Activated naive CD4-positive, alpha-beta T cell treated with Interleukin-2 at 50 U/mL for 16 hours (primary cell): ENCODE data around the gene METAP1D.
"Not testable (repeated sequence)": the region's sequence is repeated elsewhere in the genome, so short reads cannot be mapped to it uniquely, and the experiment has no call there.

Source experiments
- DNase-seq: peaks from one replicate; pipeline ENCODE4 v3.0.0-alpha.2; 2020

Gene METAP1D

DNA sequence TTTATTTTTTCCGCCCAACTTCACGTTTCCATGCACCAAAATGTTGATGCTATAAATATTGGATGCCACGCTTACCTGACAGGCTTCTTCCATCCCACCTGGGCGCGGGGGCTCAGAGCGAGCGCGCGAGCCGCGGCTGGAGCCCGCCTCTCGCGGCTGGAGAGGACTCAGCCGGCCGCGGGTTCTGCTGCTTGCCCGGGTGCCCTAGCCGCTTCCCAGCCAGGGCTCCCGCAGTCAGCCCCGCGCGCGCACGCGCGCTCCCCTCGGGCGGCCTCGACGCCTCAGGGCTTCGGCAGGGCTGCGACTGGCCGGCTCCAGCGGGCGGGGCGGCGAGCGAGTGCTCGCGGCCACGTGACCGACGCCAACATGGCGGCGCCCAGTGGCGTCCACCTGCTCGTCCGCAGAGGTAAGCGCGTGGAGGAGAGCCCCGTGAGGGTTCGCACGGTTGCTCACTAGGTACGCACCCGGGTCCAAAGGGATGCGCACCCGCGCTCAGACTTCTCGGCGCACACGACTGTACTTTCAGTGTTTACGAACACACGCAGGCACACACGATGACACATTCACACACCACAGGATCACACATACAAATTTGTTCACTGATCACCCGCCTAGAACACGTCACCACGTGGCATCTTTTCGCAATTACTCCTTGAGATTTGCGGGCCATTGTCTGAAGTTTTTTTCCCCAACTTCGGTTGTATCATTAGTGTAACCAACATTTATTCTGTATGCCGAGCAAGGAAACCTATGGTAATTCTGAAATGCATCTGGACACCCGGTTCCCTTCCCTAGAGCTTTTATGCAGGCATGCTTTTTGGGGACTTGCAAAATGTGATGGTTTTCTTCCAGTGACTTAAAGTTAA lies at the start of gene METAP1D:
TSS of gene METAP1D (plus strand) at position 350 of the 866 bp plus-strand sequence. CDS start at position 367, 17 bp downstream.
- DNase-seq = peak; percentile 90

DNA sequence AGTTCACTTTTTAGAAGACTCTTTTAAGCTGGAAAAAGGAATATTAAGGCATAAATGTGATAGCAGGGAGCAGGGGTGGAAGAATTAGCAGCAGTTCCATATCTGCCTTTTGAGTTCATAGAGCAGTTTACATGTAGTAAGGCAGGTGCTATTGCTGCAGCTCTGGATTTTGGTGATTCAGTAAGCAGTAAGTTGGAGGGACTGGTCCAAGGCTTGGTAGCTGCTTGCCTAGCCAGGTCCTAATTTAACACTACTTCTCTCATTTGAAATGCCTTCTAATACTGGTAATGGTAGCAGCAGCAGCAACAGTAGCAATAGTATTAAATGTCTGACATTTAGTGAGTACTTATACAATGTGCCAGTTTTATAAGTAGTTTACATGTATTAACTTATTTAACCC lies 47.5 kb upstream of the METAP1D start:
- DNase-seq = no peak

DNA sequence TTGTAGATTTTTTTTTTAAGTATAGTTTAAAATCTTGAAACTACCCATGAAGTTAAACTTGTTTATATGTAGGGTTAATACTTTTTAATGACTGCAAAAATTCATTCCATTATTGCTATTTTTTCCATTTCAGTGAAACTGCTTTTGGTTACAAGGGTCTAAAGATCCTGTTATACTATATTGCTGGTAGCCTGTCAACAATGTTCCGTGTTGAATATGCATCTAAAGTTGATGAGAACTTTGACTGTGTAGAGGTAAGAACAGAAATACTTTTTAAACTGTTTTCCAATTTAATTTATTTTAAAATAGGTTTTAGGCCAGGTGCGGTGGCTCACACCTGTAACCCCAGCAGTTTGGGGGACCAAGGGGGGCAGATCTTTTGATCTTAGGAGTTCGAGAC lies 47.0 kb upstream of the METAP1D start:
- no peak for DNase-seq

DNA sequence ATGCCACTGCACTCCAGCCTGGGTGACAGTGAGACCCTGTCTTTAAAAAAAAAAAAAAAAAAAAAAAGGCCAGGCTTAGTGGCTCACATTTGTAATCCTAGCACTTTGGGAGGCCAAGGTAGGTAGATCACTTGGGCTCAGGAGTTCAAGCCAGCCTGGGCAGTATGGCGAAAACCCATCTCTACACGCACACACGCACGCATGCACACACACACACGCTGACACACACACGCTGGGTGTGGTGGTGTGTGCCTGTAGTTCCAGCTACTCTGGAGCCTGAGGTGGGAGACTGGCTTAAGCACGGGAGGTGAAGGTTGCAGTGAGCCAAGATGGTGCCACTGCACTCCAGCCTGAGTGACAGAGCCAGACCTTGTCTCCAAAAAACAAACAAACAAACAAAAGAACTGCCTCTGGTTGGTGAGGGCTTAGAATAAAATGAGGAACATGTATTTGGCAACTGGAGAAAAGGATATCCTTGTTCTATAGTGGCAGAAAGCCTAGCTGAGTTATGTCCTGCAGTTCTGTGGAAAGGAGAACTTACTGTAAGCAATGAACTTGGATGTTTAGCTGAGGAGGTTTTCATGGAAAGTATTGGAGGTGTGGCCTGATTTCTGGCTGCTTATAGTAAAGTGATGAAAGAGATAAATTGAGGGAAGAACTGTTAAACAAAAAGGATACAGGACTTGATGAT lies 43.5 kb upstream of the METAP1D start:
- DNase-seq = no peak

DNA sequence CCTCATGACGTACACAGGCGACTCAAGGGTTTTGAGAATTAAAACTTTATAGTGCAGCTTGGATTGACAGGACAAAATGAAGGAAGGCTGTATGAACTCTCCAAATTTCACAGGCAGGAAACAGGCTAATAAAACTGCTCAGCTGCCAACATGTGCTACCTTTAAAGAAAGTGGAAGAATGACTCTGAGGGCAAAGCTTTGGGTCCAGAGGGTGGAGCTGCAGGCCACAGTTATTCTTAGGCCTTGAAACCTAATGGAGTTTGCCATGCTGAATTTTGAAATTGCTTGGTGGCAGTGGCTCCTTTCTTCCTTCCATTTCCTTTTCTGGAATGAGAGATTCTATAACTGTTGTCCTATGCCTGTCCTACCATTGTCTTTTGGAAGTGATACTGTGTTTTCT lies 42.7 kb upstream of the METAP1D start:
- DNase-seq = no peak

DNA sequence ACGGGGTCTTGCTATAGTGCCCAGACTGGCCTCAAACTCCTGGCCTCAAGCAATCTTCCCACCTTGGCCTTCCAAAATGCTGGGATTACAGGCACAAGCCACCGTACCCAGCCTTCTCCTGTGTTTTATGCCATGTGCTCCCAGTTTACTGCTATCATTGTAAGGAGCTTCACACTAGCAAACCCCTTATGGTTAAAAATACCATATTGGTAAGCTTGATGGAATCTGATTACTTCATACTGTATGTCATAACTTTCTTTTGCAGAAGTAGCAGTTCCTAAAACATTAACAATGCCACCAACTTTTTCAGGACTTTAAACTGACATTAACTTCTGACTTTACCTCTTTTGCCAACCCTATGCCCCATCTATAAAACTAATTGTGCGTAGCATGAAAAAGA lies 41.3 kb upstream of the METAP1D start:
- no peak for DNase-seq

DNA sequence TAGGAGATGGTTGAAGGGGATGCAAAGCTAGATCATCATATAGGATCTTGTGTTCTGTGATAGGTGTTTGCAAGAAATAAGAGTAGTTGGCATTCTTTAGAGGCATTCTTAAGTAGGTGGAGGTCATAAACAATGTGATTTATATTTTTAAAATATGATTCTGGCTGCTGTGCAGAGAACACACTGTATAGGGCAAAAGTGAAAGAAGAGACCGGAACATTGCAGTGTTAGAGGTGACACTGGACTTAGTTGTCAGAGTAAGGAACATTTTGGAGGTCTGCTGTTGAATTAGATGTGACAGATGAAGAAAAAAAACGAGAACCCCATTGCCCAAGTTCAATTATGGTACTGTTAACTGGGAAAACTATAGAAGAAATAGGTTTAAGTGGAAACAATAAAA lies 39.8 kb upstream of the METAP1D start:
- no peak for DNase-seq

DNA sequence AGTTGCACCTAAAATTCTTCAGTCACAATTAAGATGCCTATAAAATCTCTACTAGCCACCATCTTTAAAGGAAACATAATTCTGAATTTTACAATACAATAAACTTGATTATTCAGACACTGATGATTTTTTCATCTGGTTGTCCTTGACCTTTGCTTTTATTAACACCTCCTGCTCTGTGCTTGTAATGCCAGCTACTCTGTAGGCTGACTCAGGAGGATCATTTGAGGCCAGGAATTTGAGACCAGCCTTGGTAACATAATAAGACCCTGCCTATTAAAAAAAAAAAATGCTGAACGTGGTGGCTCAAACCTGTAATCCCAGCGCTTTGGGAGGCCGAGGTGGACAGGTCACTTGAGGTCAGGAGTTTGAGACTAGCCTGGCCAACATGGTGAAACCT lies 39.2 kb upstream of the METAP1D start:
- DNase-seq = no peak

DNA sequence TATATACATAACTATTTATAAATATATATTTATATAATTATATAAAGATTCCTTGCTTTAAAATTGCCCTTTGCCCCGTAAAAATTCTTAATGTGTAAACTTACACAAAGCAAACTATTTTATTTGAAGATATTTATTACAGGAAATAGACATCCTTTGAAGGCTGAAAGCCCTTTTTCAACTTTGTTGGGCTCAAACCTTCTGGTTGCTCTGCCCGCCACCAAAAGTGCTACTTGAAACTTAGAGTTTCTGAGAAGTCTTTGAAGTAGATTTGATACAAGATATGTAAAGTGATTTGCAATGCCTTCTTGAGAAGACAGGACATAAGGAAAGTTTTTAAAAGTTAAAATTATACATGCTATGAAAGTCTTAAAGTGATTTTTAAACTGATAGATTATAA lies 36.6 kb upstream of the METAP1D start:
- no peak for DNase-seq

DNA sequence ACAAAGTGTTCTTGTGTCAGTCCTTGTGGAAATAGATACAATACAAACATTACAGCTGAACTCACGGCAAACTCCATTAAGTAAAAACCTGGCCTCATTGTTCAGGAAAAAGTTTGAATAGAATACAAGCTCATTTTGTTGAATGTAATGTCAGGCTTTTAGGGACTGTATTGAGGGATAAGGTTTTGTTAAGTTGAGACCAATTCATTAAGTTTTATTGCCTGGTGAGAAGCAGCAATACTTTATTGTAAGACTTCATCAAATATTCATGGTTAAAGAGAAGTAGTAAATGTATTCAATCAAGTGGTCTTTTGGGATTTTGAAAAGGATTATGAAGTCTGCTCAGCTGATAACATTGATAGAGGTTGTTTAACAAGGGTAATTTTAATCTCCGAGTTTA lies 35.4 kb upstream of the METAP1D start:
- DNase-seq = no peak

DNA sequence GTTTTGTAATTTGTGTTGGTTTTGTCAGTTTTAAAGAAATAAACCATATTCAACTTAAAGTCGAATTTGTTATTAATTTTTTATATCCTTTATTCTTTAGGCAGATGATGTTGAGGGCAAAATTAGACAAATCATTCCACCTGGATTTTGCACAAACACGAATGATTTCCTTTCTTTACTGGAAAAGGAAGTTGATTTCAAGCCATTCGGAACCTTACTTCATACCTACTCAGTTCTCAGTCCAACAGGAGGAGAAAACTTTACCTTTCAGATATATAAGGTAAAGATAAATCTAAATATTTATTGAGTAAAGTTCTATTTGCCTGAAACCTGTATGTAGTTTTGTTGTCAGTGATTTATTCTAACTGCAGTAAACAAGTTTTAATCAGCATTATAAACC lies 34.5 kb upstream of the METAP1D start:
- no peak for DNase-seq

DNA sequence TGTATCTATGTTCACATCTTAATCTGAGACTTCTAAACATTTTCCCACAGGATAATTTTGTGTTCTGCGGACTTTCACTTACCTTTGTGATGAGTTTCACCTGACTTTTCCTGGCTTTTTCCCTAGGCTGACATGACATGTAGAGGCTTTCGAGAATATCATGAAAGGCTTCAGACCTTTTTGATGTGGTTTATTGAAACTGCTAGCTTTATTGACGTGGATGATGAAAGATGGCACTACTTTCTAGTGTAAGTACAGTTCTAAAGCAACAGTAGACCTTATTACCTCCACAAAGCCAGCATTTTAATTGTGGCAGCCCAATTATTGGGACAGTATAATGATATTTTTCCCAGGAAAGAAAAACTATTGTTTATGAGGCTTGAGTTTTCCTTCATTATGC lies 34.1 kb upstream of the METAP1D start:
- no peak for DNase-seq

DNA sequence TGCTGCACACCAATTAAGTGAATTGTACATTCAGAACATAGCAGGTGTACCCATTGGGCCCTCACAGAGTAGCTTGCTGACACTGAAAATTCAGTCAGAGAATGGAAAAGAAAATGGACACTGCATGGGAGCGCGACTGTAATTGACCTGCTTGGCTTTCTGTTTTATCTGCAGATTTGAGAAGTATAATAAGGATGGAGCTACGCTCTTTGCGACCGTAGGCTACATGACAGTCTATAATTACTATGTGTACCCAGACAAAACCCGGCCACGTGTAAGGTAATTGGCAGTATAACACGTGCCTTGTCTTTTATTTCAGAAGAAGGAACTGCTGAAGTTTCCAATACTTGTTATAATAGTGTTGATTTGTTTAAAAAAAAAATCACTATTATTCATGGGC lies 33.5 kb upstream of the METAP1D start:
- DNase-seq = no peak

DNA sequence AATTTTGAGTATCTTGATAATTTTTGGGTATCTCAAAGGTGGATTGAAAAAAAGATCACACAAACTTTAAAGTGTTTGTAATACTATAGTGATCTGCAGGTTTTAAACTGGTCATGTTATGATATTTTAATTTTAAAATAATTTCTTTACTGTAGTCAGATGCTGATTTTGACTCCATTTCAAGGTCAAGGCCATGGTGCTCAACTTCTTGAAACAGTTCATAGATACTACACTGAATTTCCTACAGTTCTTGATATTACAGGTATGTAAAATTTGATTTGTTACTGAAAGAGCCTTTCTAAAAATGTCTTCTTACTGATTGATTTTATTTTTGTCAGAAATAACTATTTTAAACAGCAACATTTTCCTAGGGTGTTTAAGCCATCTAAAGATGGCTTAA lies 33.1 kb upstream of the METAP1D start:
- no peak for DNase-seq

DNA sequence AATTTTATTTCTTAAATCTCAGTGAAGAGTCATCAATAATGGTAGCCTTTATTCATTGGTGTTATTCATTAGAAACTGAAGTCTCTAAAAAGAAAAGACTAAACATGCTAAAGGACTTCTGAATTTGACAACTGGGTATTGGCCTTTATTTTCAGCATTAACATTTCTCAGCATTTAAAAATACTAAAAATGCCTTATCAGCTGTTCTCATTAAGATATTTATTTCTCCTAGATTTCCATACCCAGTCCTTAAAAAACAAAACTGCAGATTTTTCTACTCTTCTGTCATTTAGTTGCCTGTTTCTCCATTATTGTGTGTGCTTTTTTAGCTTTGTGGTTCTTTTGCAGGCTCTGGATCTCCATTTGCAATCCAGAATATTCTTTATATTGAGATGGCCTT lies 31.2 kb upstream of the METAP1D start:
- no peak for DNase-seq

DNA sequence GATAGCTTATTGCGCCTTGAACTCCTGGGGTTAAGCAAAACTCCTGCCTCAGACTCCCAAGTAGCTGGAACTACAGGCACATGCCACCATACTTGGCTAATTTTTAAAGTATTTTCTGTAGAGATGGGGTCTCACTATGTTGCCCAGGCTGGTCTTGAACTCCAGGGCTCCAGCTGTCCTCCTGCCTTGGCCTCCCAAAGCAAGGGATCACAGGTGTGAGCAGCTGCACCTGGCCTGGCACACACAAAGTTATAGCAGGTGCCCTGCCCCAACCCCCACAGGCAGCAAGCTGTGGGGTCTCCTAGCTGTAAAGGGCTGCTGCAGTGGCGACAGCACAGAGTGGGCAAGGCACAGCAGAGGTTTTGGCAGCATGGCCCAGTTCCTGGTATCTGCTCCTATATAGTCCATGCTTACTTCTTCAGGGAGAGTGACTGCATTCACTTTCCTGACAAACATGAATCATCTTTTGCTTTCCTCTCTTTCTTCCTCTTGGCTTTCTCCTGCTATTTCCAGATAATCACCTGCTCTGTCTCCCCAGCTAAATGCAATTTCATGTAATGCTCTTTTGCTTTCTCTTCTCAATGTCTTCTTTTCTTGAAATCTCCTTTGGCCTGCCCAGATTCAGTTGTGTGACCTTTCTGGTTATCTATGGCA lies 27.3 kb upstream of the METAP1D start:
- no peak for DNase-seq

DNA sequence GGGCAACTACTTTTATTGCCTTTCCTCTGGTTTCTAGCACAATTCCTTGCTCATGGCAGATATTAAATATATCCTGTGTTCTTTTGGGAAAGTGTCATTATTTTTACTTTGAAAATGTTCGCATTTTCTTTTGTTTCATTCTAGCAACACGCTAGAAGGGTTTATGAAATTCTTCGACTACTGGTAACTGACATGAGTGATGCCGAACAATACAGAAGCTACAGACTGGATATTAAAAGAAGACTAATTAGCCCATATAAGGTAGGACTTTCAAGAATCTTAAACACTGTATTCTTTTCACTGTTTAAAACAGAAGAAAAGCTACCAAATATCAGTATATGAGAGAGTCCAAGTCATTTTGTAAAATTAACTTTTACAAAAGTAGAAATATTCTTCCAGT lies 20.6 kb upstream of the METAP1D start:
- DNase-seq = no peak

DNA sequence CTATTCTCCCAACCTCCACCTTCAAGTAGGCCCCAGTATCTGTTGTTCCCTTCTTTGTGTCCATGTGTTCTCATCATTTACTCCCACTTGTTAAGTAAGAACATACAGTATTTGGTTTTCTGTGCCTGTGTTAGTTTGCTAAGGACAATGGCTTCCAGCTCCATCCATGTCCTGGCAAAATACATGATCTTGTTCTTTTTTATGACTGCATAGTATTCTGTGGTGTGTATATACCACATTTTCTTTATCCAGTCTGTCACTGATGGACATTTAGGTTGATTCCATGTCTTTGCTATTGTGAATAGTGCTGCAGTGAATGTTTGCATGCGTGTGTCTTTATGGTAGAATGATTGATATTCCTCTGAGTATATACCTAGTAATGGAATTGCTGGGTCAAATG lies 15.8 kb upstream of the METAP1D start:
- DNase-seq = not testable (repeated sequence)

DNA sequence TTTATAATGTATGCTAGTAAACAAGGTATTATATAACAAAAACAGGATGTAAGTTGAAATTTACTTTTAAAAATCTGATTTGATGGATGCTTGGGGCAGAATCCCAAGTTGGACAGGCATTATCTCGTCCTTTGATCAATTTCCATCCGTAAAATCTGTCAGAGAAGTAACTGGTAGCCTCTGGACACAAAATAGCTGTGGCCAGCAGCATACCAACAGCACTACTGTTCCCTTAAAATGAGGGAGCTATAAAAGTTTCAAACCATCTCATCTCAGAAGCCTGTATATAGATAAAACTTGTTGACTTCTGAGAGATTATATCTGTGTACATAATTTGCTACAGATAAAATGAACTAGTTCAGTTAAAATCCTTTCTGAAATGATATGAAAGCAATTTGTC lies 14.7 kb upstream of the METAP1D start:
- no peak for DNase-seq

DNA sequence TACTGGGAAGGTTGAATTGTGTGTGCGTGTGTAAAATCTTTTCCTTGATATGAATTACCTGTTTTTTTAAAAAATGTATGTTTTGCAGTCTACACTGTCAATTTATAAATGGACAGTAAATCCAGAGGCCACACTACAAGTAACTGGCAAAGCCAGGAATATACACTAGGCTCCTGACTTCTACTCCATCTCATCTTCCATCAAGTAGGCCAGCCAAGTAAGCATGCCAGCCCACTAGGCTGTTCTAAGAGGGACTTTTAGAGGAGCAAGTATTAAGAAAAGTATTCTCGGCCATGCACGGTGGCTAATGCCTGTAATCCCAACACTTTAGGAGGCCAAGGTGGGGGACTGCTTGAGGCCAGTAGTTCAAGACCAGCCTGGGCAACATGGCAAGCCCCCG lies 13.0 kb upstream of the METAP1D start:
- DNase-seq = no peak

DNA sequence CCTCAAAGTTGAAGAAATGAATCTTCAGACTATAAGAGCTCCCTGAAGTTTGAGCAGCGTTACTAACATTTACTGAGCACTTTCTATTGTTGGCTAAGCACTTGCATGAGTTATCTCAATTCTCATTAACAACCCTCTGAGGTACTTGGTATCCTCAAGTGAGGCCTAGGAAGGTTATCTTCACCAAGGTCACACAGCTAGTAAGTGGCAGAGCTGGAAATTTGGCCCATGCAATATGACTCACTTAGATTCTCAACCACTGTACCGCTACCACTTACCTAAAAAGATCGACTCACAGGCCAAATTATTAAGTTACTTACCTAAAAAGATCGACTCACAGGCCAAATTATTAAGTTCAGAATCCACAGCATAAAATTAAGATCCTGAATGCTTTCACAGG lies 8.7 kb upstream of the METAP1D start:
- DNase-seq = no peak

DNA sequence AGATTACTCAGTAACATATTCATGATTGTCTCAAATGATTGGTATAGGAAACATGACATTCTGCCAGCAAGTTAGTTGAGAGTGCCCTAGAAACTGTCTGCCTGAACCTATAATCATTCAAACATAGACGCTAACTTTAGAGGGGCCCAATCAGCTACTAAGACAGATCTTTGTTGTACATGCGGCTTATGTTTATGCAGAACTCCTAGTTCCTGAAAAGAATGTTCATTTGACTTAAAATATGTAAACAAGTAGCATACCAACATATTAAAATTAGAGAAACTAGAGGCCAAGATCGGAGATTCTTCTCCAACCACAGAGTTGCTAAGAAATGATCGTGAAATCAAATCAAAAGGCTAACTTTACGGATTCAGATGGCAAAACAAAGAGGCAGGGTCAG lies 4.2 kb upstream of the METAP1D start:
- no peak for DNase-seq

DNA sequence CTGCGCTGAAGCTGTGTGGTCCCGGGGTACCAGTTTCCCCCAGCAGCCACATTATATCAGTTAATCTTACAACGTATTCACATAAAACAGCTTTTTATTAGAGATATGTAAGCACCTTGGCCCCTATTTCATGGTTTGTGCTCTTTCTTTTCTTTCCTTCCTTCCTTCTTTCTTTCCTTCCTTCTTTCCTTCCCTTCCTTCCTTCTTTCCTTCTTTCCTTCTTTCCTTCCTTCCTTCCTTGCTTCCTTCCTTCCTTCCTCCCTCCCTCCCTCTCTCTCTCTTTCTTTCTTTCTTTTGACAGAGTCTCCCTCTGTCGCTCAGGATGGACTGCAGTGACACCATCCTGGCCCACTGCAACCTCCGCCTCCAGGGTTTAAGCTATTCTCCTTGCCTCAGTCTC lies 3.7 kb upstream of the METAP1D start:
- DNase-seq = no peak

DNA sequence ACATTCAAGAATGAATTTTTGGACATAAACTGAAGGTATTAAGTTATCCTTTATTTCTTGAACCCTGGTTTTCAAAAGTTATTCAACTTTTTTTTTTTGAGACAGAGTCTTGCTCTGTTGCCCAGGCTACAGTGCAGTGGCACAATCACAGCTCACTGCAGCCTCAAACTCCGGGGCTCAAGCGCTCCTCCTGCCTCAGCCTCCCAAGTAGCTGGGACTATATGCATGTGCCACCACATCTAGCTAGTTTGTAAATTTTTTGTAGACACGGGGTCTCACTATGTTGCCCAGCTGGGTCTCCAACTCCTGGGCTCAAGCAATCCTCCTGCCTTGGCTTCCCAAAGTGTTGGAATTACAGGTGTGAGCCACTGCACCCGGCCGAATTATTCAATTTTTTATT lies 2.7 kb upstream of the METAP1D start:
- not testable (repeated sequence) for DNase-seq
